HEK293 (cell line): ENCODE measurements around the gene ZNRF1.
A peak's percentile ranks its signal among the peaks of the same experiment; 100 is the strongest.

Experiments
- CTCF ChIA-PET: fragments of 350-600 bp; formaldehyde crosslinking; extraction: SDS; loops from one replicate; lab custom pipeline; 2021; ENCODE audit warnings: antibody characterized with exemption; lab: Yijun Ruan, JAX
- POLR2A ChIA-PET: fragments of 300-600 bp; formaldehyde crosslinking; extraction: SDS; loops from one replicate; lab custom pipeline; 2020; ENCODE audit warnings: antibody characterized with exemption, inconsistent platforms; lab: Yijun Ruan, JAX
- H3K27ac ChIP-seq: fragments of 200-500 bp; sonication (Bioruptor generic); 2 replicates; pipeline ENCODE4 v1.5.1; 2014; ENCODE audit warnings: low read depth, low read length, control low read depth, inconsistent platforms; ENCODE audit errors: extremely low read depth
- H3K36me3 ChIP-seq, 2 experiments: fragments of 200-500 bp in 1 of 2; sonication (Bioruptor generic) in 1 of 2; 1 replicate in 1 of 2; 2 replicates in 1 of 2; pipeline ENCODE4 v1.5.1; 2014 to 2017; ENCODE audit warnings: inconsistent platforms in 2 of 2, low read length in 2 of 2; ENCODE audit not compliant: control insufficient read depth in 2 of 2, insufficient read depth in 1 of 2
- H3K4me1 ChIP-seq: fragments of 200-500 bp; sonication (Bioruptor generic); 2 replicates; pipeline ENCODE4 v1.5.1; 2014; ENCODE audit warnings: mild to moderate bottlenecking, low read length, inconsistent platforms; ENCODE audit not compliant: control insufficient read depth, insufficient read depth
- H3K4me3 ChIP-seq: 2 replicates; pipeline ENCODE4 v1.5.1; 2011; ENCODE audit warnings: low read depth, mild to moderate bottlenecking, control low read depth, low read length, moderate library complexity
- H3K9me3 ChIP-seq: fragments of 200-500 bp; sonication (Bioruptor generic); 2 replicates; pipeline ENCODE4 v1.5.1; 2014; ENCODE audit warnings: low read depth, low read length, inconsistent platforms; ENCODE audit not compliant: control insufficient read depth, insufficient read depth
- BCL11A ChIP-seq: fragments of 450-650 bp; formaldehyde crosslinking; IDR thresholded peaks from 2 replicates; pipeline ENCODE4 v1.5.1; 2016; ENCODE audit warnings: low read depth, missing biosample characterization, missing genetic modification characterization
- GLI2 ChIP-seq: fragments of 450-650 bp; formaldehyde crosslinking; IDR thresholded peaks from 2 replicates; pipeline ENCODE4; 2017; ENCODE audit warnings: missing biosample characterization, missing genetic modification characterization, low read depth, borderline replicate concordance
- GLIS1 ChIP-seq: fragments of 450-650 bp; formaldehyde crosslinking; IDR thresholded peaks from 2 replicates; pipeline ENCODE4 v1.5.1; 2016; ENCODE audit warnings: missing biosample characterization, missing genetic modification characterization
- HOXA7 ChIP-seq: sonication (generic); formaldehyde crosslinking; IDR thresholded peaks from 2 replicates; pipeline ENCODE4 v1.8.1; 2022; ENCODE audit warnings: missing genetic modification reagents, borderline replicate concordance
- INSM2 ChIP-seq: fragments of 450-650 bp; formaldehyde crosslinking; IDR thresholded peaks from 2 replicates; pipeline ENCODE4 v1.5.1; 2016; ENCODE audit warnings: missing biosample characterization, missing genetic modification characterization
- KLF9 ChIP-seq: fragments of 450-650 bp; formaldehyde crosslinking; IDR thresholded peaks from 2 replicates; pipeline ENCODE4 v1.5.1; 2016; ENCODE audit warnings: missing biosample characterization, missing genetic modification characterization, low read depth
- ZBTB21 ChIP-seq: fragments of 450-650 bp; formaldehyde crosslinking; IDR thresholded peaks from 2 replicates; pipeline ENCODE4 v1.5.1; 2017; ENCODE audit warnings: missing biosample characterization, missing genetic modification characterization
- ZBTB48 ChIP-seq: fragments of 450-650 bp; formaldehyde crosslinking; IDR thresholded peaks from 2 replicates; pipeline ENCODE4 v1.5.1; 2016; ENCODE audit warnings: missing biosample characterization, missing genetic modification characterization
- ZFP3 ChIP-seq: fragments of 450-650 bp; formaldehyde crosslinking; IDR thresholded peaks from 2 replicates; pipeline ENCODE4 v1.5.1; 2016; ENCODE audit warnings: low read depth, missing biosample characterization, missing genetic modification characterization
- ZFP41 ChIP-seq: fragments of 450-650 bp; formaldehyde crosslinking; IDR thresholded peaks from 2 replicates; pipeline ENCODE4 v1.5.1; 2016; ENCODE audit warnings: missing biosample characterization, missing genetic modification characterization, borderline replicate concordance
- ZNF146 ChIP-seq: fragments of 450-650 bp; formaldehyde crosslinking; IDR thresholded peaks from 2 replicates; pipeline ENCODE4 v1.5.1; 2016; ENCODE audit warnings: missing biosample characterization, missing genetic modification characterization
- ZNF292 ChIP-seq: fragments of 450-650 bp; formaldehyde crosslinking; IDR thresholded peaks from 2 replicates; pipeline ENCODE4 v1.5.1; 2016; ENCODE audit warnings: low read depth, missing biosample characterization, missing genetic modification characterization, borderline replicate concordance
- ZNF302 ChIP-seq: fragments of 450-650 bp; formaldehyde crosslinking; IDR thresholded peaks from 2 replicates; pipeline ENCODE4 v1.5.1; 2016; ENCODE audit warnings: missing biosample characterization, missing genetic modification characterization, low read depth
- ZNF416 ChIP-seq: fragments of 450-650 bp; formaldehyde crosslinking; IDR thresholded peaks from 2 replicates; pipeline ENCODE4 v1.5.1; 2016; ENCODE audit warnings: missing biosample characterization, missing genetic modification characterization
- ZNF423 ChIP-seq: fragments of 450-650 bp; formaldehyde crosslinking; IDR thresholded peaks from 2 replicates; pipeline ENCODE4 v1.5.1; 2016; ENCODE audit warnings: missing biosample characterization, missing genetic modification characterization
- ZNF473 ChIP-seq: fragments of 450-650 bp; formaldehyde crosslinking; IDR thresholded peaks from 2 replicates; pipeline ENCODE4 v1.5.1; 2017; ENCODE audit warnings: missing biosample characterization, missing genetic modification characterization
- ZNF48 ChIP-seq: fragments of 450-650 bp; formaldehyde crosslinking; IDR thresholded peaks from 2 replicates; pipeline ENCODE4 v1.5.1; 2016; ENCODE audit warnings: missing biosample characterization, missing genetic modification characterization
- ZNF501 ChIP-seq: fragments of 450-650 bp; formaldehyde crosslinking; IDR thresholded peaks from 2 replicates; pipeline ENCODE4 v1.5.1; 2016; ENCODE audit warnings: missing biosample characterization, missing genetic modification characterization
- ZNF580 ChIP-seq: fragments of 450-650 bp; formaldehyde crosslinking; IDR thresholded peaks from 2 replicates; pipeline ENCODE4 v1.5.1; 2016; ENCODE audit warnings: missing biosample characterization, missing genetic modification characterization
- ZNF626 ChIP-seq: fragments of 450-650 bp; sonication (Bioruptor Pico); formaldehyde crosslinking; IDR thresholded peaks from 2 replicates; pipeline ENCODE4 v1.5.1; 2018; ENCODE audit warnings: missing biosample characterization, missing genetic modification characterization, inconsistent platforms
- ZNF629 ChIP-seq: fragments of 450-650 bp; formaldehyde crosslinking; IDR thresholded peaks from 2 replicates; pipeline ENCODE4 v1.5.1; 2017; ENCODE audit warnings: missing biosample characterization, missing genetic modification characterization
- TF ChIP-seq, protein P1 (sequence below): fragments of 450-650 bp; formaldehyde crosslinking; IDR thresholded peaks from 2 replicates; pipeline ENCODE4 v1.5.1; 2016; ENCODE audit warnings: missing biosample characterization, missing genetic modification characterization
- TF ChIP-seq, protein P2 (sequence below): fragments of 450-650 bp; IDR thresholded peaks from 2 replicates; pipeline ENCODE4 v1.5.1; 2018; ENCODE audit warnings: missing biosample characterization, mild to moderate bottlenecking, missing genetic modification characterization
- TF ChIP-seq, protein P3 (sequence below): fragments of 450-650 bp; formaldehyde crosslinking; IDR thresholded peaks from 2 replicates; pipeline ENCODE4 v1.5.1; 2016; ENCODE audit warnings: missing biosample characterization, missing genetic modification characterization

The ZNRF1 gene

DNA sequence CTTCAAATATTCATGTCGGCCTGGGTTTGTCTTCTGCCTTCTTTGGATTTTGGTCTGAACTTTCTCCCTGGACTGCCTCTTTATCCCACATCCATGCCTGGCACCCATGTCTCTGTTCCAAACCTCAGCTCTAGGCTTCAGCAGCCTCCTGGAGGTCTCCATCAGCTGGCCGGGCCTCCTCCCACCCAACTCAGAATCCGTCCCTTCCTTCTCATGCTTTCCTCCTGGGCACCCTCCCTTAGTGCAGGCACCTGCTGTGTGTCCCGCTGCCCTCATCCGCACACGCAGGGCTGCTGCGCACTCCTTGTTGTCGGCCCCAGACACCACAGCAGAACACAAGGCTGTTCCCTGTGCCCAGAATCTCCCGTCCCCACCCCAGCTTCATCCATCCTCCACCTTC is 103.8 kb downstream of the ZNRF1 start (continued):
- TF ChIP-seq, protein P1, sequence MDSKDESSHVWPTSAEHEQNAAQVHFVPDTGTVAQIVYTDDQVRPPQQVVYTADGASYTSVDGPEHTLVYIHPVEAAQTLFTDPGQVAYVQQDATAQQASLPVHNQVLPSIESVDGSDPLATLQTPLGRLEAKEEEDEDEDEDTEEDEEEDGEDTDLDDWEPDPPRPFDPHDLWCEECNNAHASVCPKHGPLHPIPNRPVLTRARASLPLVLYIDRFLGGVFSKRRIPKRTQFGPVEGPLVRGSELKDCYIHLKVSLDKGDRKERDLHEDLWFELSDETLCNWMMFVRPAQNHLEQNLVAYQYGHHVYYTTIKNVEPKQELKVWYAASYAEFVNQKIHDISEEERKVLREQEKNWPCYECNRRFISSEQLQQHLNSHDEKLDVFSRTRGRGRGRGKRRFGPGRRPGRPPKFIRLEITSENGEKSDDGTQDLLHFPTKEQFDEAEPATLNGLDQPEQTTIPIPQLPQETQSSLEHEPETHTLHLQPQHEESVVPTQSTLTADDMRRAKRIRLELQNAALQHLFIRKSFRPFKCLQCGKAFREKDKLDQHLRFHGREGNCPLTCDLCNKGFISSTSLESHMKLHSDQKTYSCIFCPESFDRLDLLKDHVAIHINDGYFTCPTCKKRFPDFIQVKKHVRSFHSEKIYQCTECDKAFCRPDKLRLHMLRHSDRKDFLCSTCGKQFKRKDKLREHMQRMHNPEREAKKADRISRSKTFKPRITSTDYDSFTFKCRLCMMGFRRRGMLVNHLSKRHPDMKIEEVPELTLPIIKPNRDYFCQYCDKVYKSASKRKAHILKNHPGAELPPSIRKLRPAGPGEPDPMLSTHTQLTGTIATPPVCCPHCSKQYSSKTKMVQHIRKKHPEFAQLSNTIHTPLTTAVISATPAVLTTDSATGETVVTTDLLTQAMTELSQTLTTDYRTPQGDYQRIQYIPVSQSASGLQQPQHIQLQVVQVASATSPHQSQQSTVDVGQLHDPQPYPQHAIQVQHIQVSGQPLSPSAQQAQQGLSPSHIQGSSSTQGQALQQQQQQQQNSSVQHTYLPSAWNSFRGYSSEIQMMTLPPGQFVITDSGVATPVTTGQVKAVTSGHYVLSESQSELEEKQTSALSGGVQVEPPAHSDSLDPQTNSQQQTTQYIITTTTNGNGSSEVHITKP (tag by site-specific recombination), result no peak

- no peaks in the 10 kb centered on the region; the same call in 1 of the 2 replicates for H3K4me1 ChIP-seq
- TF ChIP-seq ZNF473 (no peak), GLI2 (no peak), ZNF580 (tag by site-specific recombination) (peak; percentile 91), ZBTB21 (tag by site-specific recombination) (no peak), HOXA7 (no peak), ZNF302 (tag by site-specific recombination) (no peak), ZFP41 (no peak), ZNF146 (peak; percentile 99), ZNF423 (tag by site-specific recombination) (no peak), GLIS1 (no peak), ZBTB48 (tag by site-specific recombination) (no peak), KLF9 (tag by site-specific recombination) (no peak), ZNF416 (tag by site-specific recombination) (no peak), ZNF629 (tag by site-specific recombination) (no peak), ZNF48 (tag by site-specific recombination) (no peak)
- TF ChIP-seq, protein P2, sequence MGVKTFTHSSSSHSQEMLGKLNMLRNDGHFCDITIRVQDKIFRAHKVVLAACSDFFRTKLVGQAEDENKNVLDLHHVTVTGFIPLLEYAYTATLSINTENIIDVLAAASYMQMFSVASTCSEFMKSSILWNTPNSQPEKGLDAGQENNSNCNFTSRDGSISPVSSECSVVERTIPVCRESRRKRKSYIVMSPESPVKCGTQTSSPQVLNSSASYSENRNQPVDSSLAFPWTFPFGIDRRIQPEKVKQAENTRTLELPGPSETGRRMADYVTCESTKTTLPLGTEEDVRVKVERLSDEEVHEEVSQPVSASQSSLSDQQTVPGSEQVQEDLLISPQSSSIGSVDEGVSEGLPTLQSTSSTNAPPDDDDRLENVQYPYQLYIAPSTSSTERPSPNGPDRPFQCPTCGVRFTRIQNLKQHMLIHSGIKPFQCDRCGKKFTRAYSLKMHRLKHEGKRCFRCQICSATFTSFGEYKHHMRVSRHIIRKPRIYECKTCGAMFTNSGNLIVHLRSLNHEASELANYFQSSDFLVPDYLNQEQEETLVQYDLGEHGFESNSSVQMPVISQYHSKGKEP, result no peak
- TF ChIP-seq, protein P3, sequence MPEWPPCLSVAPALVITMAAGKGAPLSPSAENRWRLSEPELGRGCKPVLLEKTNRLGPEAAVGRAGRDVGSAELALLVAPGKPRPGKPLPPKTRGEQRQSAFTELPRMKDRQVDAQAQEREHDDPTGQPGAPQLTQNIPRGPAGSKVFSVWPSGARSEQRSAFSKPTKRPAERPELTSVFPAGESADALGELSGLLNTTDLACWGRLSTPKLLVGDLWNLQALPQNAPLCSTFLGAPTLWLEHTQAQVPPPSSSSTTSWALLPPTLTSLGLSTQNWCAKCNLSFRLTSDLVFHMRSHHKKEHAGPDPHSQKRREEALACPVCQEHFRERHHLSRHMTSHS (tag by site-specific recombination), result no peak
- H3K27ac ChIP-seq, result no peak overlapping the region
- H3K36me3 ChIP-seq, result no peaks in the 10 kb centered on the region
- CTCF ChIA-PET, result no interaction called here
- H3K4me3 ChIP-seq, result no peak overlapping the region
- H3K9me3 ChIP-seq, result no peaks in the 10 kb centered on the region
- POLR2A ChIA-PET, result no interaction called here
Observed at GRCh38 chr16:75103994-75104393, 105.2 kb downstream of the ZNRF1 start.

DNA sequence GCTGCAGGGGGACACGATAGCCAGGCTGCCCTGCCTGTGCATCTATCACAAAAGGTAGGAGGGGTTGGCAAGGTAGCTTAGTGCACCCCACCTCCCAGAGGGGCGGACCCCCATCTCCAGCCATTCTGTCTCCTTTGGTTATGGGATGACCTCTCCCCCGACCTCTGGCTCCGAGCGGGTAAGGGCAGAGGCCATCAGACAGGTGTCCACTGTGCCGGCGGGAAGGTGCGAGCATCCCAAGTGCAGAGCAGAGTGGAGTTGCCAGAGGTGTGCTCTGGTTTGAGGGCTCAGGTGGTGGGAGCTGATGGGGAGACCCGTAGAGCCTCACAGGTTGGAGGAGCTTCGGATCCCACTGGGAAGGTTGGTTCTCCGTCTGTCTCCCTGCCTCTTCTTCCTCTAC is 106.0 kb downstream of the ZNRF1 start:
- CTCF ChIA-PET, result interaction anchor here (0.5 to 0.7 kb wide), 2 partner anchors 120 to 367 kb away, joined by 3 read pairs; partner anchors contain the start of gene WDR59
- Histone ChIP-seq H3K27ac (no peak overlapping the region), H3K4me3 (no peak overlapping the region), H3K9me3 (no peaks in the 10 kb centered on the region), H3K4me1 (no peaks in the 10 kb centered on the region; the same call in 1 of the 2 replicates), H3K36me3 (no peaks in the 10 kb centered on the region)
- POLR2A ChIA-PET, result no interaction called here
- TF ChIP-seq BCL11A (tag by site-specific recombination) (no peak), ZNF501 (tag by site-specific recombination) (no peak), INSM2 (tag by site-specific recombination) (no peak), ZNF292 (no peak), ZNF626 (tag by site-specific recombination) (no peak), ZFP3 (no peak)
